NCI-H2081 treated with DMSO at 0.1 percent for 48 hours (cell line): ENCODE measurements around the gene SPRR1A.

Experiments used
- DNase-seq: peaks from one replicate; lab custom pipeline; 2025; lab: John Stamatoyannopoulos, UW

The SPRR1A gene

DNA sequence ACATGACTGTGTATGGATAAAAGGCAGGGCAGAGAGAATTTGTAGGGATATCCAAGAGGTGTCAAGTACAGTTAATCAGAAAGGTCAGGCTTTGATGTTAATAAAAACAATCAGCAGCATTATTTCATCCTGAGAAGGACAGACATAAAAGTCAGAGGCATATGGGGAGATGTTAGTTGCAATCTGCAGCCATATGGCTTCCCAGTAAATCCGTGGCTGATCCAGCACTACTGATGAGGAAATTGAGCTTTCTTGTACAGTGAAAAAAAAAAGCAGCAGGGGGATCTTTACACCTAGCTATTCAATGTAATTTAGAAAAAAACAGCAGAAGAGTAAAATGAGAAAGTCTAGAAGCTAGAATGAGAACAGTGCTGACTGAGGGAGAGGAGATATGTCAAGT lies 44.9 kb downstream of the SPRR1A start:
- no peak for DNase-seq

DNA sequence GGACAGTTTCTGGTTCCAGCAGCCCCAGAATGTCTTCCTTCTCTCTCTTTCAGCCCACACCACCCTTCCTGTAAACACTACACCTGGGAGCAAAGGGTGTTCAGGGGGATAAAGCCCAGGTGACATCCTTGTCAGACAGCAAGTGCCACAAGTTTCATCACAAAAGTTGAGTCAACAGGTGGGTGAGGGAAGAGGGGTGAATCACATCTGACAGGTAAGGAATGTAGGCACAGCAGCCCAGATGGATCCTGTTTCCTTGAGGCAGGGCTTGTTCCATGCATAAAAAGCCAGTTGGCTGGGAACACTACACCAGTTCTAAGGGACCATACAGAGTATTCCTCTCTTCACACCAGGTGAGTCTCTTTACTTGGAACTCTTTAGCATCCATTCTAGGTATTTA lies 47.0 kb downstream of the SPRR1A start, which contains the start of gene SPRR1B:
Gene SPRR1B (plus strand): TSS at position 309 of the 400 bp plus-strand sequence. CDS start 1,143 bp downstream, outside the sequence.
- DNase-seq = no peak

DNA sequence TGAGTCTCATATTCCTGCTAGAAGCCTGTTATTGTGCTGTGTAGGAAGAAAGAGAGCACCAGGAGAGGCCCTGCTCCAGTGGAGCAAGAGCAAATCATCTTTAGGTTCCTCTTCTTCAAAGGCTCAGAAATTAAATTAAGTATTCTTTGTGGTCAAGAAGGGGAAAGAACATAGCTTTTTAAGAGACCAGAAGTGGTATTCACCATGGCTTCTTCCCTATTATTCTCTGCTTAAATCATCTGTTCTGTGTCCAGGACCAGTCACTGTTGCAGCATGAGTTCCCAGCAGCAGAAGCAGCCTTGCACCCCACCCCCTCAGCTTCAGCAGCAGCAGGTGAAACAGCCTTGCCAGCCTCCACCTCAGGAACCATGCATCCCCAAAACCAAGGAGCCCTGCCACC lies 48.2 kb downstream of the SPRR1A start:
- no peak for DNase-seq

DNA sequence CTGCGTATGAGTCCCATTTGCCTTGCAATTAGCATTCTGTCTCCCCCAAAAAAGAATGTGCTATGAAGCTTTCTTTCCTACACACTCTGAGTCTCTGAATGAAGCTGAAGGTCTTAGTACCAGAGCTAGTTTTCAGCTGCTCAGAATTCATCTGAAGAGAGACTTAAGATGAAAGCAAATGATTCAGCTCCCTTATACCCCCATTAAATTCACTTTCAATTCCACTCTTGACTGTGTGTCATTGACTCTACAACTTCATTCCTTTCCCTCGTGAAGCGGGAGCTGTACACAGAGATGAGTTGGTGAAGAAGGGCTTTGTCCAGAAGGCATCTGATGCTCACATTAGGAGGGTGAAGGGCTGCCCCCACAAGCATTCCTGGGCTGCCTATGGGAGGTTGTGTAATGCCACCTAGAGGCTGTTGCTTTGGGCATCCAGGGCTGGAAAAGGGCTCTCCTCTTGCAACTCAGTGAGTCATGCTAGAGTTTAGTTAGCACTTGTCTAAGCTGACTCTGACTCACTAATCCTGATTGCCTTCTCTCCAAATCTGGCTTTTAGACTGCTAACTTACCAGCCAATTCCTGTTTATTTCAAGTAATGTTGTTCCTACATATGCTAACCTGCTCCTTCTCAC lies 48.9 kb downstream of the SPRR1A start:
- no peak for DNase-seq

DNA sequence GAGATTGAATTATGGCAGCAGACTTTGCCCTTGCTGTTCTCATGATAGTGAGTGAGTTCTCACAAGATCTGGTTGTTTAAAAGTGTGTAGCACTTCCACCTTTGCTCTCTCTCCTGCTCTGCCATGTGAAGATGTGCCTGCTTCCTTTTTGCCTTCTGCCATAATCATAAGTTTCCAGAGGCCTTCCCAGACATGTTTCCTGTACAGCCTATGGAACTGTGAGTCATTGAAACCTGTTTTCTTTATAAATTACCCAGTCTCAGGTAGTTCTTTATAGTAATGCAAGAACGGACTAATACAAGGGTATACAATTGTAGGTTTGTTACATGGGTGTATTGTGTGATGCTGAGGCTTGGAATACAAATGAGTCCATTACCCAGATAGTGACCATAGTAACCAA lies 51.3 kb downstream of the SPRR1A start:
- no peak for DNase-seq
